RWPE2 (cell line): ENCODE measurements around the gene CSGALNACT2.

Source experiments
- ATAC-seq: fragments of 200-7000 bp; cut with Tn5 transposase; 3 replicates; pipeline ENCODE4 v1.9.1; 2021; ENCODE audit warnings: low read depth
- DNase-seq: peaks from one replicate; pipeline ENCODE4 v3.0.0-alpha.2; 2020; ENCODE audit warnings: low spot score
- H3K27ac ChIP-seq: fragments of 450-650 bp; 2 replicates; pipeline ENCODE4 v1.5.1; 2017; ENCODE audit warnings: mild to moderate bottlenecking; ENCODE audit not compliant: poor library complexity, severe bottlenecking
- H3K27me3 ChIP-seq: fragments of 250-450 bp; sonication (Bioruptor Pico); 2 replicates; pipeline ENCODE4 v1.5.1; 2021; ENCODE audit warnings: mild to moderate bottlenecking, moderate library complexity; ENCODE audit not compliant: insufficient read depth, poor library complexity, severe bottlenecking
- H3K36me3 ChIP-seq: fragments of 250-450 bp; sonication (Bioruptor Pico); 2 replicates; pipeline ENCODE4 v1.5.1; 2020; ENCODE audit warnings: low read depth, mild to moderate bottlenecking, moderate library complexity
- H3K4me1 ChIP-seq: fragments of 250-450 bp; sonication (Bioruptor Pico); 2 replicates; pipeline ENCODE4 v1.5.1; 2021; ENCODE audit warnings: mild to moderate bottlenecking, moderate library complexity; ENCODE audit not compliant: insufficient read depth, poor library complexity, severe bottlenecking
- H3K4me3 ChIP-seq: fragments of 250-450 bp; sonication (Bioruptor Pico); 2 replicates; pipeline ENCODE4 v1.5.1; 2021; ENCODE audit warnings: mild to moderate bottlenecking, moderate library complexity; ENCODE audit not compliant: severe bottlenecking
- H3K9me3 ChIP-seq: fragments of 250-450 bp; sonication (Bioruptor Pico); 2 replicates; pipeline ENCODE4 v1.5.1; 2021; ENCODE audit warnings: mild to moderate bottlenecking, moderate library complexity; ENCODE audit not compliant: severe bottlenecking
- TF ChIP-seq, protein P1 (sequence below): fragments of 450-650 bp; IDR thresholded peaks from one replicate; pipeline ENCODE4 v1.5.1; 2017; ENCODE audit warnings: mild to moderate bottlenecking, moderate library complexity; ENCODE audit not compliant: poor library complexity, severe bottlenecking

CSGALNACT2 gene

DNA sequence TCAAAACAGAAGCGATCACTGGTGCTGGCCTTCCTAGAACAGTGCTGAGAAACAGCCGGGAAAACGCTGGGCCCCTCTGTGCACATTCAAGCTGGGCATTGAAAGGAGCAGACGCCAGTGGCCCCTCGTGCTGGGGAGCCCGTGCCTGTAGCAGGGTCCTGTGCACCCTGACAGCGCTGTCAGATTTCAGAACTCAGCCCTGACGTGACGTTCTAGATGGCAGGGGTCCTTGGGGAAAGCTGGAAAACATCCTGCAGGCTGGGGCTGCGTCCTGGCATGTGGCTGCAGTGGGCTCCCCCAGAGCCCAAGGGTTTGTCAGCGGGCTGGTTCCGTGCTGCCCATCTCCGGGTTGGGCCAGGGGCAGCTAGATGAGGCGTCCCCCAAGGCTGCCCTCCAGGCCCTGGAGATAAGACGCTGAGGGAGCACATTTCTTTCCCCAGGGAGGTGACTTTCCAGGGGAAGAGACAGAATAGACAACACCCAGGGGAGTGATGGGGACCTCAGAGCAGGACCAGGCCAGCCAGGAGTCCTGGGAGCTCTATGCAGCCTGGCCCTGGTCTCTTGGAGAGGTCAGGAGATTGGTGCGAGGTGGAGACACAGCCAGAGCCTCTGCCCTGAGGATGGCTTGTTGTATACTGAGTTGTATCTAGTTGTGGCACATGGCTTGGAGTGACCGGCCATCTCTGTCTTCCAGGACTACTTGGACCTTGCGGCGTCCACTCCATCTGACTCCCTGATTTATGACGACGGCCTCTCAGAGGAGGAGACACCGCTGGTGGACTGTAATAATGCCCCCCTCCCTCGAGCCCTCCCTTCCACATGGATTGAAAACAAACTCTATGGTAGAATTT, 12.1 kb upstream of the CSGALNACT2 start:
- Histone ChIP-seq H3K4me1 (peaks cover 17% of the 10 kb centered on the region), H3K27ac (no peak overlapping the region), H3K36me3 (no peaks in the 10 kb centered on the region), H3K4me3 (no peak overlapping the region), H3K27me3 (no peaks in the 10 kb centered on the region), H3K9me3 (no peaks in the 10 kb centered on the region)
- no peak for DNase-seq
- no peak for ATAC-seq
- TF ChIP-seq, protein P1, sequence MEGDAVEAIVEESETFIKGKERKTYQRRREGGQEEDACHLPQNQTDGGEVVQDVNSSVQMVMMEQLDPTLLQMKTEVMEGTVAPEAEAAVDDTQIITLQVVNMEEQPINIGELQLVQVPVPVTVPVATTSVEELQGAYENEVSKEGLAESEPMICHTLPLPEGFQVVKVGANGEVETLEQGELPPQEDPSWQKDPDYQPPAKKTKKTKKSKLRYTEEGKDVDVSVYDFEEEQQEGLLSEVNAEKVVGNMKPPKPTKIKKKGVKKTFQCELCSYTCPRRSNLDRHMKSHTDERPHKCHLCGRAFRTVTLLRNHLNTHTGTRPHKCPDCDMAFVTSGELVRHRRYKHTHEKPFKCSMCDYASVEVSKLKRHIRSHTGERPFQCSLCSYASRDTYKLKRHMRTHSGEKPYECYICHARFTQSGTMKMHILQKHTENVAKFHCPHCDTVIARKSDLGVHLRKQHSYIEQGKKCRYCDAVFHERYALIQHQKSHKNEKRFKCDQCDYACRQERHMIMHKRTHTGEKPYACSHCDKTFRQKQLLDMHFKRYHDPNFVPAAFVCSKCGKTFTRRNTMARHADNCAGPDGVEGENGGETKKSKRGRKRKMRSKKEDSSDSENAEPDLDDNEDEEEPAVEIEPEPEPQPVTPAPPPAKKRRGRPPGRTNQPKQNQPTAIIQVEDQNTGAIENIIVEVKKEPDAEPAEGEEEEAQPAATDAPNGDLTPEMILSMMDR: no peak

GRCh38 chr10:43126759-43127424, 11.4 kb upstream of the CSGALNACT2 start:
- peaks cover 17% of the 10 kb centered on the region for H3K4me1 ChIP-seq
- DNase-seq (no peak), ATAC-seq (no peak)
- TF ChIP-seq, protein P1: no peak
- no peaks in the 10 kb centered on the region for H3K36me3 ChIP-seq
- H3K27me3 ChIP-seq: no peaks in the 10 kb centered on the region
- H3K27ac ChIP-seq: no peak overlapping the region
- H3K9me3 ChIP-seq: no peaks in the 10 kb centered on the region
- H3K4me3 ChIP-seq: no peak overlapping the region

GRCh38 chr10:43127442-43127841, 10.8 kb upstream of the CSGALNACT2 start:
- H3K27ac ChIP-seq: no peak overlapping the region
- no peaks in the 10 kb centered on the region for H3K27me3 ChIP-seq
- H3K4me3 ChIP-seq: no peak overlapping the region
- H3K36me3 ChIP-seq: no peaks in the 10 kb centered on the region
- no peaks in the 10 kb centered on the region for H3K9me3 ChIP-seq
- no peak for ATAC-seq
- TF ChIP-seq, protein P1: no peak
- H3K4me1 ChIP-seq: peaks cover 17% of the 10 kb centered on the region
- no peak for DNase-seq

- TF ChIP-seq, protein P1: no peak
- DNase-seq: no peak
- H3K27me3 ChIP-seq: no peaks in the 10 kb centered on the region
These were observed 9.9 kb upstream of the CSGALNACT2 start for GRCh38 chr10:43128331-43128730.

More at GRCh38 chr10:43128331-43128730, 9.9 kb upstream of the CSGALNACT2 start:
- Histone ChIP-seq H3K4me1 (peaks cover 17% of the 10 kb centered on the region), H3K9me3 (no peaks in the 10 kb centered on the region), H3K4me3 (no peak overlapping the region), H3K27ac (no peak overlapping the region), H3K36me3 (no peaks in the 10 kb centered on the region)
- ATAC-seq: no peak
